CD4-positive, alpha-beta T cell treated with Interleukin-21 for 1 hour (primary cell): ENCODE data around the gene KLHDC10.
A peak's percentile ranks its signal among the peaks of the same experiment; 100 is the strongest.
"Not testable (repeated sequence)": the region's sequence is repeated elsewhere in the genome, so short reads cannot be mapped to it uniquely, and the experiment has no call there.

Source experiments
- DNase-seq: peaks from one replicate; pipeline ENCODE4 v3.0.0-alpha.2; 2020

Gene KLHDC10

GRCh38 chr7:130069978-130070860, at the start of gene KLHDC10:
TSS of gene KLHDC10 (plus strand) at chr7:130070534. CDS start at chr7:130070644, 110 bp downstream.
- DNase-seq = peak; percentile 98

- DNase-seq = no peak
Observed at GRCh38 chr7:130021105-130021834, 49.1 kb upstream of the KLHDC10 start.

GRCh38 chr7:130022115-130022514, 48.2 kb upstream of the KLHDC10 start:
- DNase-seq = no peak

- no peak for DNase-seq
Observed at GRCh38 chr7:130022623-130023175, 47.6 kb upstream of the KLHDC10 start.

- DNase-seq = no peak
Observed at GRCh38 chr7:130024390-130024789, 45.9 kb upstream of the KLHDC10 start.

- no peak for DNase-seq
Observed at GRCh38 chr7:130032698-130033097, 37.6 kb upstream of the KLHDC10 start.

- no peak for DNase-seq
Observed at GRCh38 chr7:130037703-130038102, 32.6 kb upstream of the KLHDC10 start.

GRCh38 chr7:130040576-130040975, 29.8 kb upstream of the KLHDC10 start:
- DNase-seq = no peak

- DNase-seq = no peak
Observed at GRCh38 chr7:130047831-130048230, 22.5 kb upstream of the KLHDC10 start.

GRCh38 chr7:130048906-130049305, 21.4 kb upstream of the KLHDC10 start:
- DNase-seq = no peak

- not testable (repeated sequence) for DNase-seq
Observed at GRCh38 chr7:130052250-130052649, 18.1 kb upstream of the KLHDC10 start.

- not testable (repeated sequence) for DNase-seq
Observed at GRCh38 chr7:130055198-130055597, 15.1 kb upstream of the KLHDC10 start.

GRCh38 chr7:130062246-130062645, 8.1 kb upstream of the KLHDC10 start:
- no peak for DNase-seq

GRCh38 chr7:130063036-130063435, 7.3 kb upstream of the KLHDC10 start:
- DNase-seq = peak; percentile 70

- DNase-seq = not testable (repeated sequence)
Observed at GRCh38 chr7:130064580-130064926, 5.8 kb upstream of the KLHDC10 start.

- no peak for DNase-seq
Observed at GRCh38 chr7:130065500-130066152, 4.7 kb upstream of the KLHDC10 start.

GRCh38 chr7:130069179-130069977, 956 bp upstream of the KLHDC10 start:
- DNase-seq = no peak

GRCh38 chr7:130070861-130071622, 708 bp downstream of the KLHDC10 start:
- DNase-seq = no peak

GRCh38 chr7:130071701-130072622, 1.6 kb downstream of the KLHDC10 start:
- peak; percentile 81 for DNase-seq

GRCh38 chr7:130079846-130080394, 9.6 kb downstream of the KLHDC10 start:
- DNase-seq = no peak
